HepG2 (cell line): ENCODE measurements around the gene RPLP2. TPM values are rescaled to one million over a fixed set of nuclear protein-coding genes. Genes with fewer than 3 reads are reported as not detected.
A peak's percentile ranks its signal among the peaks of the same experiment; 100 is the strongest.

Source experiments
- ATM ChIP-seq: fragments of 450-650 bp; IDR thresholded peaks from 2 replicates; pipeline ENCODE4 v1.7.1; 2017; ENCODE audit warnings: mild to moderate bottlenecking, borderline replicate concordance
- MLXIP ChIP-seq: sonication (generic); formaldehyde crosslinking; IDR thresholded peaks from 2 replicates; pipeline ENCODE4 v1.9.0; 2021; ENCODE audit warnings: missing genetic modification reagents, borderline replicate concordance
- NKX3-1 ChIP-seq: sonication (generic); formaldehyde crosslinking; IDR thresholded peaks from 2 replicates; pipeline ENCODE4 v1.5.0; 2020; ENCODE audit warnings: missing genetic modification reagents
- SOX5 ChIP-seq: IDR thresholded peaks from 2 replicates; pipeline ENCODE4 v1.6.1; 2016; ENCODE audit warnings: borderline replicate concordance
- SP2 ChIP-seq: sonication (generic); formaldehyde crosslinking; IDR thresholded peaks from 2 replicates; pipeline ENCODE4 v1.5.1; 2020; ENCODE audit warnings: mild to moderate bottlenecking, missing genetic modification reagents
- SRSF9 ChIP-seq: fragments of 200-400 bp; formaldehyde crosslinking; IDR thresholded peaks from 2 replicates; pipeline ENCODE4 v1.6.1; 2018; ENCODE audit warnings: borderline replicate concordance, mild to moderate bottlenecking, low read depth, low read length; ENCODE audit not compliant: insufficient read depth, poor library complexity, severe bottlenecking
- ZNF44 ChIP-seq: sonication (generic); formaldehyde crosslinking; IDR thresholded peaks from 2 replicates; pipeline ENCODE4 v1.5.1; 2020; ENCODE audit warnings: mild to moderate bottlenecking, missing genetic modification reagents
- ZNF501 ChIP-seq: sonication (generic); formaldehyde crosslinking; IDR thresholded peaks from 2 replicates; pipeline ENCODE4 v1.5.1; 2020; ENCODE audit warnings: mild to moderate bottlenecking, moderate library complexity, missing genetic modification reagents
- ZNF577 ChIP-seq: sonication (generic); formaldehyde crosslinking; IDR thresholded peaks from 2 replicates; pipeline ENCODE4 v1.4.0; 2020; ENCODE audit warnings: mild to moderate bottlenecking, low read depth, missing genetic modification reagents, borderline replicate concordance
- ZNF615 ChIP-seq: sonication (generic); formaldehyde crosslinking; IDR thresholded peaks from 2 replicates; pipeline ENCODE4 v1.5.0; 2020; ENCODE audit warnings: mild to moderate bottlenecking, missing genetic modification reagents, borderline replicate concordance
- ZNF841 ChIP-seq: sonication (generic); formaldehyde crosslinking; IDR thresholded peaks from 2 replicates; pipeline ENCODE4 v1.8.1; 2023; ENCODE audit warnings: missing genetic modification reagents, borderline replicate concordance
- ZSCAN5A ChIP-seq: sonication (generic); formaldehyde crosslinking; IDR thresholded peaks from 2 replicates; pipeline ENCODE4 v1.8.0; 2022; ENCODE audit warnings: mild to moderate bottlenecking, missing genetic modification reagents, borderline replicate concordance
- polyA plus RNA-seq, 8 experiments: library from polyadenylated mRNA; depleted of rRNA in 3 of 8; stranded (reverse) in 7 of 8; unstranded in 1 of 8; fragments of >200 nt; fragmentation: Illumina TruSeq in 4 of 8; extraction: Trizol in 4 of 8; gene quantifications; 2 replicates each; pipeline versions ENCODE4 v1.2.1 to v1.2.3, GENCODE V29; 2011 to 2016; ENCODE audit warnings: low read depth in 4 of 8, missing spikeins in 1 of 8, mixed read lengths in 1 of 8; ENCODE audit not compliant: insufficient read depth in 1 of 8
- total RNA-seq, 5 experiments: library from RNA; depleted of rRNA; stranded (reverse); fragments of >200 nt; fragmentation: Illumina TruSeq; extraction: Trizol; gene quantifications; 2 replicates each; pipeline ENCODE4 v1.2.3, GENCODE V29; 2016; ENCODE audit warnings: low read depth in 1 of 5
- TF ChIP-seq, protein P1 (sequence below): IDR thresholded peaks from 2 replicates; pipeline ENCODE4 v1.6.1; 2016; ENCODE audit warnings: mild to moderate bottlenecking
- TF ChIP-seq, protein P2 (sequence below): sonication (generic); formaldehyde crosslinking; IDR thresholded peaks from 2 replicates; pipeline ENCODE4 v1.4.0; 2020; ENCODE audit warnings: missing genetic modification reagents, borderline replicate concordance

The RPLP2 gene
- total and polyA plus RNA-seq, 2 of the 13 experiments (the other 11 are each of a cell fraction or from before 2014, with no cell fraction given) = 978 to 2,106 TPM

DNA sequence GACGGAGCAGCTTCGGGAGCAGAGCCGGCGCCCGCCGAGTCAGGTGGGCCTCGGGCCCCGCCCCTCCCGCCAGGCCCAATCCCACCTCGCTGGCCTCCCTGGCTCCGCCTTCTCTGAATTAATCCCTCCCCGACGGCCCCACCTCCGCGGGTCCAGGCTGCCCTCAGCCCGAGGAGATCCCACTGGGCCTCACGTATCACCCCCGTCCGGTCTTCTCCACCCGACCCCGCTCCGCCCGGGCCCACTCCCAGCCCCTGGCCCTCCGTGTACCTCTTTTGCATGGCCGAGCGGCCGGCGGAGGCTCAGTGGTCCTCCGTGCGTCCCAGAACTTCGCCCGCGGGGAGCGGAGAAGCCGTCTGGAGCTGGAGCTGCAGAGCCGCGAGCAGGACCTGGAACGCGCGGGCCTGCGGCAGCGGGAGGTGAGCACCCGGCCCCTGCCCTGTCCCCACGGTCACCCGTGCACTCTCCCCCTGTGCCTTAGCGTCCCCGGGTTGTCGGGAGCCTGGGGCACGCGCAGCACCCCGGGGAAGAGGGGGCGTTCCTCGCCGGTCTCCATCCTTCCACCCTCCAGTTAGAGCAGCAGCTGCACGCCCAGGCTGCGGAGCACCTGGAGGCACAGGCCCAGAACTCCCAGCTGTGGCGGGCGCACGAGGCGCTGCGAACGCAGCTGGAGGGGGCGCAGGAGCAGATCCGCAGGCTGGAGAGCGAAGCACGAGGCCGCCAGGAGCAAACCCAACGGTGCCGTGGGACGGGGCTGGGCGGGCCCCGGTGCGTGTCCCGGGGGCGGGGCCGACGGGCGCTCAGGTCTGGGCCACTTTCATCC lies 20.7 kb downstream of the RPLP2 start (continued):
- TF ChIP-seq MLXIP (CRISPR knock-in tag) (no peak), ZNF501 (CRISPR knock-in tag) (no peak), ZNF841 (CRISPR knock-in tag) (no peak), ZNF44 (no peak), ZNF577 (no peak), ZNF615 (CRISPR knock-in tag) (no peak), SRSF9 (no peak), ZSCAN5A (CRISPR knock-in tag) (no peak), NKX3-1 (CRISPR knock-in tag) (no peak), ATM (no peak), SOX5 (no peak), SP2 (CRISPR knock-in tag) (no peak)
- TF ChIP-seq, protein P1, sequence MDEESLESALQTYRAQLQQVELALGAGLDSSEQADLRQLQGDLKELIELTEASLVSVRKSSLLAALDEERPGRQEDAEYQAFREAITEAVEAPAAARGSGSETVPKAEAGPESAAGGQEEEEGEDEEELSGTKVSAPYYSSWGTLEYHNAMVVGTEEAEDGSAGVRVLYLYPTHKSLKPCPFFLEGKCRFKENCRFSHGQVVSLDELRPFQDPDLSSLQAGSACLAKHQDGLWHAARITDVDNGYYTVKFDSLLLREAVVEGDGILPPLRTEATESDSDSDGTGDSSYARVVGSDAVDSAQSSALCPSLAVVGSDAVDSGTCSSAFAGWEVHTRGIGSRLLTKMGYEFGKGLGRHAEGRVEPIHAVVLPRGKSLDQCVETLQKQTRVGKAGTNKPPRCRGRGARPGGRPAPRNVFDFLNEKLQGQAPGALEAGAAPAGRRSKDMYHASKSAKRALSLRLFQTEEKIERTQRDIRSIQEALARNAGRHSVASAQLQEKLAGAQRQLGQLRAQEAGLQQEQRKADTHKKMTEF (CRISPR knock-in tag) = peak; percentile 44; the same call in 1 of the 2 replicates
- TF ChIP-seq, protein P2, sequence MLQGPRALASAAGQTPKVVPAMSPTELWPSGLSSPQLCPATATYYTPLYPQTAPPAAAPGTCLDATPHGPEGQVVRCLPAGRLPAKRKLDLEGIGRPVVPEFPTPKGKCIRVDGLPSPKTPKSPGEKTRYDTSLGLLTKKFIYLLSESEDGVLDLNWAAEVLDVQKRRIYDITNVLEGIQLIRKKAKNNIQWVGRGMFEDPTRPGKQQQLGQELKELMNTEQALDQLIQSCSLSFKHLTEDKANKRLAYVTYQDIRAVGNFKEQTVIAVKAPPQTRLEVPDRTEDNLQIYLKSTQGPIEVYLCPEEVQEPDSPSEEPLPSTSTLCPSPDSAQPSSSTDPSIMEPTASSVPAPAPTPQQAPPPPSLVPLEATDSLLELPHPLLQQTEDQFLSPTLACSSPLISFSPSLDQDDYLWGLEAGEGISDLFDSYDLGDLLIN = no peak
